ENCODE results near the gene SLC25A21.

- TF ChIP-seq CTCF (conservative IDR thresholded peaks at IDR 0.05 in 1 of 2, IDR thresholded peaks at IDR 0.05 in 1 of 2; ENCODE audit: low read depth in 1 of 2, low read length in 2 of 2), result no peak
- TF ChIP-seq EZH2 (IDR thresholded peaks at IDR 0.05; ENCODE audit: low read length, missing control alignments), result no peak
Measured at GRCh38 chr14:36724162-36724561, 448.2 kb downstream of the SLC25A21 start.
